ENCODE data around the gene THPO.

The THPO gene

GRCh38 chr3:184360929-184361531, 17.0 kb downstream of the THPO start:
- TF ChIP-seq ZFX (IDR thresholded peaks at IDR 0.05) (peak; percentile 55; the same call in 1 of the 2 replicates), CTCF (conservative IDR thresholded peaks at IDR 0.05) (no peak)
- peak overlapping the region; percentile 96 for H3K27ac ChIP-seq

GRCh38 chr3:184360070-184360928, 17.7 kb downstream of the THPO start:
- peak overlapping the region; percentile 96 for H3K27ac ChIP-seq
- TF ChIP-seq CTCF (conservative IDR thresholded peaks at IDR 0.05): no peak
- TF ChIP-seq ZFX (IDR thresholded peaks at IDR 0.05): no peak

GRCh38 chr3:184359610-184360009, 18.4 kb downstream of the THPO start:
- H3K27ac ChIP-seq: no peak overlapping the region; the same call in 1 of the 2 replicates
- TF ChIP-seq ZFX (IDR thresholded peaks at IDR 0.05) (no peak), CTCF (conservative IDR thresholded peaks at IDR 0.05) (no peak)

GRCh38 chr3:184358921-184359350, 19.1 kb downstream of the THPO start:
- no peak for TF ChIP-seq CTCF (conservative IDR thresholded peaks at IDR 0.05)
- no peak for TF ChIP-seq ZFX (IDR thresholded peaks at IDR 0.05)
- no peak overlapping the region for H3K27ac ChIP-seq

- H3K27ac ChIP-seq: no peak overlapping the region
- no peak for TF ChIP-seq ZFX (IDR thresholded peaks at IDR 0.05)
- TF ChIP-seq CTCF (conservative IDR thresholded peaks at IDR 0.05): no peak
Observed at GRCh38 chr3:184358124-184358767, 19.8 kb downstream of the THPO start.

GRCh38 chr3:184357248-184358123, 20.5 kb downstream of the THPO start:
- no peak for TF ChIP-seq CTCF (conservative IDR thresholded peaks at IDR 0.05)
- TF ChIP-seq ZFX (IDR thresholded peaks at IDR 0.05): no peak
- H3K27ac ChIP-seq: no peak overlapping the region
